ENCODE results near the gene PHACTR3. TPM values are rescaled to one million over a fixed set of nuclear protein-coding genes. Genes with fewer than 3 reads are reported as not detected.

The PHACTR3 gene
- total RNA-seq, 1 experiment from 2014 or later, result not detected

DNA sequence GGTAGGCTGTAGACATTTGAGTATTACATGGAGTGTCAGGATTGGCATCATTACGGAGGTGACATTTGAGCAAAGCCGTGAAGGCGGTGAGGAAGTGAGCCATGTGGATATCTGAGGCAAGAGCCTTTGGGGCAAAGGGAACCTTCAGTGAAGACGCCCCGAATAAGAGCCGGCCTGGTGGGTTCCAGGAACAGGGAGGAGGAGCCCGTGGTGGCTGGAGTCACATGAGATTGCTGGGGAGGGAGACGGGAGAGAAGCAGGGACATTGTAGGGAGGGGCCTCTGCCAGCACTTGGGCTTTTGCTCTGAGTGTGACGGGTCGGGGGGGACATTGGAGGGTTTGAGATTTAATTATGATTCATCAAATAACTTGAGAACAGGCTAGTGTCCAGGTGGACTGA, 78.3 kb downstream of the PHACTR3 start:
- H2BK15ac ChIP-seq (ENCODE audit: low read depth, low read length), result no peak overlapping the region
- no peak overlapping the region for H4K91ac ChIP-seq (ENCODE audit: insufficient read length, low read depth, low read length)
- H3K56ac ChIP-seq (ENCODE audit: insufficient read length, low read depth, low read length), result no peak overlapping the region
- H2BK12ac ChIP-seq (ENCODE audit: insufficient read length, low read depth, low read length), result no peak overlapping the region
- no peak overlapping the region for H4K5ac ChIP-seq (ENCODE audit: insufficient read length, low read depth, low read length)
- peaks cover 19% of the 10 kb centered on the region for H3K9me3 ChIP-seq (ENCODE audit: control insufficient read depth, low read depth, low read length)
- no peak overlapping the region for H3K4me2 ChIP-seq (ENCODE audit: insufficient read depth, insufficient read length, low read length)
- H4K8ac ChIP-seq (replicated peaks; ENCODE audit: insufficient read length, low read depth, low read length), result no peak overlapping the region
- no peak overlapping the region for H2BK120ac ChIP-seq (ENCODE audit: low read depth, low read length, poor library complexity, severe bottlenecking)
- no peak overlapping the region for H2BK5ac ChIP-seq (ENCODE audit: insufficient read length, low read length)
- H3K36me3 Mint-ChIP-seq (ENCODE audit: insufficient read depth in 1 of 3, low read depth in 3 of 3), result peaks cover 0 to 8% (median 0%) of the 10 kb centered on the region in 3 experiments; a peak in 2 of 7 replicates
- H3K27me3 ChIP-seq (ENCODE audit: insufficient read depth, low read length), result no peaks in the 10 kb centered on the region
- no peak overlapping the region for H2AFZ ChIP-seq (ENCODE audit: low read length)
- no peak overlapping the region for H2AK5ac ChIP-seq (ENCODE audit: insufficient read length, low read length)
- H4K20me1 ChIP-seq (ENCODE audit: control insufficient read depth, insufficient read depth, insufficient read length), result no peaks in the 10 kb centered on the region
- no peak for TF ChIP-seq CTCF (conservative IDR thresholded peaks at IDR 0.05)
- no peaks in the 10 kb centered on the region for H3K79me2 ChIP-seq (ENCODE audit: insufficient read depth, low read length)
- H3K9me3 Mint-ChIP-seq, result peaks cover 0 to 43% of the 10 kb centered on the region in 2 experiments; a peak in 2 of 5 replicates
- DNase-seq, result no peak
- peaks cover 4% of the 10 kb centered on the region for H3K23me2 ChIP-seq (ENCODE audit: insufficient read length, low read depth, low read length, poor library complexity, severe bottlenecking)
- H3K18ac ChIP-seq (ENCODE audit: insufficient read length, low read depth, low read length), result no peak overlapping the region
- H3K4me1 ChIP-seq (ENCODE audit: insufficient read depth, low read length), result no peaks in the 10 kb centered on the region
- H3K27me3 Mint-ChIP-seq (ENCODE audit: low read depth), result peaks cover 38% of the 10 kb centered on the region
- no peak overlapping the region for H3K4ac ChIP-seq (ENCODE audit: low read depth, low read length)
- H2BK20ac ChIP-seq (ENCODE audit: low read depth, low read length, poor library complexity, severe bottlenecking), result no peak overlapping the region
- no peak overlapping the region for H3K23ac ChIP-seq (ENCODE audit: insufficient read length, low read depth, low read length)
- no peak overlapping the region for H3K14ac ChIP-seq (ENCODE audit: insufficient read depth, low read length)
- H3K79me1 ChIP-seq (ENCODE audit: insufficient read depth, low read depth, low read length, poor library complexity, severe bottlenecking), result no peaks in the 10 kb centered on the region
- no peak overlapping the region for H3K9ac ChIP-seq (ENCODE audit: extremely low read depth, insufficient read length, low read length)
- no CpG with 5 or more reads among the region's 10 CpGs for WGBS (ENCODE audit: extremely low coverage, insufficient read length, low lambda C conversion rate)
- H3T11ph ChIP-seq (ENCODE audit: low read length), result no peak overlapping the region
- H3K4me1 Mint-ChIP-seq, result no peaks in the 10 kb centered on the region
- no peak overlapping the region for H3K27ac ChIP-seq (ENCODE audit: insufficient read length, low read depth, low read length)
- H3K27ac Mint-ChIP-seq, result no peak overlapping the region
- H3K4me3 Mint-ChIP-seq, result no peak overlapping the region

Data from H9 (cell line).